ENCODE data around the gene SHANK1.

The SHANK1 gene

DNA sequence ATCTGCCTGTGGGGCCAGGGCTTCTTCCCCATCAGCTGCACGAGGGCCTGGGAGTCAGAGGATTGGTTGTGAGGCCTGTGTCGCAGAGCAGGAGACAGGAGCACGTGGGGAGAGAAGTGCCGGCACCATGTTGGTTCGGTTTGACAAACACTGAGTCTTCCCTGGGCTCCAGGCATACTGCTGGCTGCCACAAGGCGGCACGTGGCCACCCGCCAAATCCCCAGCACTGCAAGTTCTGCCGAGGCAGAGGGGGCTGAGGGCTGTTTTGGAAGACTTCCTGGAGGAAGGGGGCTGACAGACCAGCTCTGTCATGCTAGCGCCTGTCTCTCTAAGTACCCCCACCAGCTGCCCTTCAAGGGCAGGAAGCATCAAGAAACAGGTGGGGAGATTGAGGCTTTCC is 9.5 kb downstream of the SHANK1 start:
- DNase-seq: no peak

DNA sequence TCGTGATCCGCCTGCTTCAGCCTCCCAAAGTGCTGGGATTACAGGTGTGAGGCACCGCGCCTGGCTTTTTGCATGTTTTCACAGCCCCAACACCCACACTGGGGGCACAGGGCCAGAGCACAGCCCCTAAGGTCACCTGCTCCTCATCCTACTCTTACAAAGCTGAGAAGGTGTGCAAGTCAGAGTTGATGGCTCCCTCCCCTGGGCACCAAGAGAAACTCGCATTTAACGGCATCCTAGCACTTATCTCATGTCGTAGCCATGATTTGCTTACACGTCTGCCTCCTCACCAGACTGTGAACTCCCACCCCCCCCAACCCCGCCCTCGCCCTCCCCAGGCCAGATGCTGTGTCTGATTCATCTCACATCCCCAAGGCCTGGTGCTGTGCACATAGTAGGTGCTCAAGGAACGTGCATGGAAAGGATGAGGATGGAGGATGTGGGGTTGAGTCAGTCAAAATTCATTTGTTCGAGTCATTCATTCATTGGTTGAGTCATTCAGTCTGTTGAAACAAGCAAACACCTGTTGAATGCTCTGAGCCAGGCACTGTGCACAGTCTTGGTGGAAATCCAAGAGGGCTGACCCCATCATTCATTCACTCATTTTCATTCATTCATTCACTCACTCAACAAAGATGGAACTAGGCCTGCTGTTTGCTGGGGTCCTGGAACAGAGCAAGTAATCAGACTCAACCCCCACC is 11.3 kb downstream of the SHANK1 start:
- DNase-seq: no peak

GRCh38 chr19:50706387-50706786 is 13.2 kb downstream of the SHANK1 start:
- no peak for DNase-seq

- peak; percentile 25 to 38 for DNase-seq
Observed at GRCh38 chr19:50705422-50706019, 14.1 kb downstream of the SHANK1 start.

DNA sequence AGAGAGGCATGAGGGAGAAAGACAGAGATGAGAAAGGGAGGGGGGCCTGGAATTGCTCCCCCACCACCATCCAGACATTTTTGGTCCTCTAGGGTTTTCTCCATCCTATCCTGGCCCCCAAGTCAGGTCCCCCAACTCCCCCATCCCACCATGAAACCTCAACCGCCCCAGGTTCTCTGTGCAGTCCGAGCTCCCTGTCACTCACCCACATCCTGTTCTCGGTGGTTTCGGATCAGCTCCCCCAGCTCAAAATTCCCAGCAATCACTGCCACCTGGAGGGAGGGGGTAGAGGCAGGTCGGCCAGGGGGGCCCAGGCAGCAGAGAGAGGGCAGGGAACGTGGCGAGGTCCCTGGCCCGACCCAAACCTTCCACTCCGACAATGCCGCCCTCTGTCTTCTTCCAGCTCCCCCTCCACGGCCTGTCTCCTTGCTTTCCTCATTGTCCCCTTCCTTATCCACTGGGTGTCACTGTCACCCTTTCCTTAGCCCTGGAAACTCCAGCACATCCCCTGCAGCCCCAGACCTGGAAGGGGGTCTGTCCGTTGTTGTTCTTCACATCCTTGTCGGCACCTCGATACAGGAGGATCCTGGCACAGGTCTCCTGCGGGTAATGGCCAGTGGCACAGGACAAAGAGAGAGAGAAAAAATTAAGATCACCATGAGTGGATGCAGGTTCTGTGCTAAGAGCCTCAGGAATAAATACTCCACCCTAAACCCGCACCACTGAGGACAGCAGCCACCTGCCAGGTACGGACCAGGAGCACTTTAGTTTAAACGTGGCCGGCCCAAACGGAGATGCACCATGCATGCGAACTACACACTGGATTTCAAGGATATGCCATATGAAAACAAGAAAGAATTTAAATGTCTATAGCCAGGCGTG is 15.4 kb downstream of the SHANK1 start:
- no peak for DNase-seq

DNA sequence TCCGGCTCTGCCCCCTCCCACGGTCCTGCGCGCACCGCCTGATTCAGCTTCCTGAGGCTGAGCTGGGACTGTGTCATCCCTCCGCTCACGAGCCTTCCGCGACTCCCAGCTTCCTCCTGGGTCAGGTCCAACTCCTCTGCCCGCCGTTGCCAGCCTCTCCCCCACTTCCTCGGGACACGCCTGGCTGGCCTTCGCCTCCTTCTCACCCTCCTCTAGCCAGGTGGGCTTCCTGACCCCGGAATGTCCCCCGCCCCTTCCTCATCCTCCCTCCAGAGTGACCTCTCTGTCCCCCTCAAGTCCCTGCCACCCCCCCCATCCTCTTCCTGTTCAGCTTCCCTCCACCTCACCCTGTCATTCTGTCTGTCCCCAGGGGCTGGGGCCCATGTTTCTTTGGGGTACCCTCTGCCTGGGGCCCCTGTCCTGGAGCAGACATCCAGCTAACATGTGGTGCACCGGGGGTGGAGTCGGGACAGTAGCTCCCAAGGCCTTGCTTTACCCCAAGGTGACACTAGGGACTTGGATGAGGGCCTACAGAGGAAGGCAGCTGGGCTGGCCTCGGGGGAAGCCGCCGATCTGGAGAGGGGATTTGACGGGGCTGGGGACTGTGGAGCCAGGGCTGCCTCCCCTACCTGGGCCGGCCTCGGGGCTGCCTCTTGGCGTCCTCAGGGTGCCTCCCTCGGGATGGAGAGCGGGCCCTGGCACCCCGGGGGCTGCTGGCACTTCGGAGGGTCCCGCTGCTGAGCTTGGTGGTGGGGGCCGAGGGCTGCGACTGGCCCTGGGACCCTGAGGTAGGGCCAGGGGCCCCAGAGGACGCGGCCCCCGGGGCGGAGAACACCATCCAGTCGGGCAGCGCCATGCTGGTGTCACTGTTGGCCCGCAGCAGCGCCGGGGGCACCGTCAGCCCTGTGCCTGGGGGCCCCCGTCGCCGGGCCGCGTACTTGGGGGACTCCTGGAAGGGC is 16.5 kb downstream of the SHANK1 start:
- DNase-seq: no peak

GRCh38 chr19:50702158-50702870 is 17.3 kb downstream of the SHANK1 start:
- no peak for DNase-seq

- DNase-seq: no peak
Observed at GRCh38 chr19:50701367-50701985, 18.1 kb downstream of the SHANK1 start.

GRCh38 chr19:50697414-50698124 is 22.0 kb downstream of the SHANK1 start:
- DNase-seq: no peak

- DNase-seq: no peak
Observed at GRCh38 chr19:50696094-50696483, 23.5 kb downstream of the SHANK1 start.

DNA sequence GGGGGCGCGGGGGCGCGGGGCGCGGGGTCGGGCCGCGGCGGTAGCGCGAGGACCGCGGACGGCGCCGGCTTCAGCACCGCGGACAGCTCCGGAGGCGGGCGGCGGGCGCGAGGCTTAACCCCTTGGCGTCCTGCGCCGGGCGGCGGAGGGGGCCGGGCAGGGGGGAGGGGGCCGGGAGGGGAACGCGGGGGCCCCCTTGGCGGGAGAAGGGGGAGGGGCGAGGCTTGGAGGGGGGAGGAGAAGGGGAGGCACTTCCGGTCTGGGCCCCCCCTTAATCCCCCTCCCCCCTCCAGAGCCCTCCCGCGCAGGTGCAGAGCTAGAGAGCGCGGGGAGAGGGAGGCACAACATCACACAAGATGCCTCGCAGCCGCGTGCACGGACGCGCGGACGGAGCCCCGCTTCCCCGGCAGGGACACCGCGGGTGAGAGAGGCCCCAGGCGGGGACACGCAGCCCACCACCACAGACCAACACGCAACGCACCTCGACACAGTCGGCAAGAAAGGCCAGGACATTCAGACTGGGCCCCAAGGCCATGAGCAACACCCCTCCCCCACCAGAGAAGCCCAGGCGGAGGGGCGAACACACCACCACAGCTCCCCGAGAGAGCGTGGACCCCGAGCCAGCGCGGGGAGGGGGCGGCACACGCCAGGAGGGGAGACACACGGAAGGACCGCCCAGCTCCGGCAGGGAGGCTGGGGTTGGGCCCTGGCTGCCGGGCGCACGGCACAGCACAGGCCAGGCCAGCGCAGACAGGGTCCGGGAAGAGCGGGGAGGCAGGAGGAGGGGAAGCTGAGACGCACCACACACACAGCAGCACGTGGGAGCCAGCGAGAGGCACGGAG is 24.1 kb downstream of the SHANK1 start:
- DNase-seq: no peak

DNA sequence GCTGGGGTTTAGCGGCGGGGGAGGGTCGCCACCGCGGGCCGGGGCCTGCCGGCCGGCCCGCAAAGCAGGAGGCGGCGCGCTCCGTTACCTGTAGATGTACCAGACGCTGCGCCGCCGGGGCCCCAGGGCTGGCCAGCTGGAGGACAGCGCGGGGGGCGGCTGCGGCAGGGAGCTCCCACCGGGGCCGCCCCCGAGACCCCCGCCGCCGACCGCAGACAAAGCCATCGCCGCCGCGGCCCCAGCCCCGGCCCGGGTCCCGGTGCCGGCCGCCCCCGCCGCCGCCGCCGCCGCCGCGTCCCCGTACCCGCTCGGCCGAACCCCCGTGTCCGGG is 24.8 kb downstream of the SHANK1 start:
- no peak for DNase-seq

- DNase-seq: no peak
Observed at GRCh38 chr19:50693064-50693975, 26.3 kb downstream of the SHANK1 start.

DNA sequence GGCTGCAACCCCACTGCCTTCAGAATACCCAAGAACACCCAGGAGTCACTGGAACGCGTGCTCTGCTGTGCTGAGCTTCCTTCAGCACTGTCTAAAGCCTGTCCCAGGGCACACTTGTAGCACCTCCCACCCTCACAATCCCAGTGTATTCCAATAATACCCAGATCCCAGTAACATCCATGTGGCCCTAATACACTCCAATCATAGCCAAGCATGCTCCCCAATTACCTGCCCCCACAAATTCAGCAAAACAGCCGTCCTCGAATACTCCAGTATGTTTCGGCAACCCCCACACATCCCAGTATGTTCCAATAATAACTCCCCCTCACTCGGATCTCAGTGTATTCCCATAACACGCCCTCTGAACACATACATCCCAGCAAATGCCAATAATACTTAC is 29.2 kb downstream of the SHANK1 start:
- no peak for DNase-seq

GRCh38 chr19:50688766-50689165 is 30.8 kb downstream of the SHANK1 start:
- no peak for DNase-seq

- DNase-seq: no peak
Observed at GRCh38 chr19:50686310-50687032, 33.1 kb downstream of the SHANK1 start.

DNA sequence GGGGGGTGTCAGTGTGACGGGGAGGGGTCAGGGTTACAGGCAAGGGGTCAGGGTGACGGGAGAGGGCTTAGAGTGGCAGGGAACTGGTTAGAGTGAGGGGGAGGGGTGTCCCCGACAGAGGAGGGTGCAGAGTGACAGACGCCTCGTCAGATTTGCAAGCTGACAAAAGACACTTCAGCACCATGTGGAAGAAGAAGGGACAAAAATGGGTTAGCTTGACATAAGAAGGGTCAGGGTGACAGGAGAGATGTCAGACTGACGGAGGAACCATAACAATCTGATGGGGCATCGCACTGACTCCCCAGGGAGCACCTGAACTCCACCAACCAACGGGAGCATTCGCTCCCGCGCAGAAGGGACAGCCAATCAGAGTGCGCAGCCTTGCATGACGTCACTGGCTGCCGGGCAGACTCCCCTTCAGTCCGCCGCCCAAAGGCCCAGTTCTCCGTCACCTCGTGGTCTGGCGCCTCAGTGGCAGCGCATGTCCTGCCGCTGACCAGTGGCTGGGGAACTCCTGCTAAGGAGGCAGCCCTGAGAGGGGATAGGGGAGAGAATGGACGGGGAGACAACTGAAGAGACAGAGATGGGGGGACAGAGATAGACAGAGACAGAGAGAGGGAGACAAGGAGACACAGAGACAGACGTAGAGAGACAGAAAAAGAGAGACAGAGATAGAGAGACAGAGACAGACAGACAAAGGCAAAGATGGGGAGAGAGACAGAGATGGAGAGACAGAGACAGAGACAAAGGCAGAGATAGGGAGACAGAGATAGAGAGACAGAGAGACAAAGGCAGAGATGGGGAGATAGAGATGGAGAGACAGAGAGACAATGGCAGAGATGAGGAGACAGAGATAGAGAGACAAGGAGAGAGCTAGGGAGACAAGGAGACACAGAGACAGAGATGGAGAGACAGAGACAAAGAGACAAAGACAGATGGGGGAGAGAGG is 40.2 kb downstream of the SHANK1 start:
- peak; percentile 79 to 91 for DNase-seq

Data from CD4-positive, alpha-beta T cell treated with Interleukin-4 for 1 hour (primary cell).